BE2C (cell line): ENCODE data around the gene ARHGAP27.
A peak's percentile ranks its signal among the peaks of the same experiment; 100 is the strongest.

Experiments
- DNase-seq: peaks from one replicate; pipeline ENCODE4 v3.0.0-alpha.2; 2020
- H3K27me3 ChIP-seq: fragments of 250-450 bp; sonication (Bioruptor Pico); 2 replicates; pipeline ENCODE4 v1.5.1; 2020; ENCODE audit warnings: mild to moderate bottlenecking
- H3K36me3 ChIP-seq: fragments of 250-450 bp; sonication (Bioruptor Pico); 2 replicates; pipeline ENCODE4 v1.5.1; 2020; ENCODE audit warnings: mild to moderate bottlenecking
- H3K4me1 ChIP-seq: fragments of 250-450 bp; sonication (Bioruptor Pico); 2 replicates; pipeline ENCODE4 v1.5.1; 2020
- H3K4me3 ChIP-seq: 2 replicates; pipeline ENCODE4 v1.5.1; 2011; ENCODE audit warnings: low read depth, low read length
- H3K9me3 ChIP-seq: fragments of 250-450 bp; sonication (Bioruptor Pico); 2 replicates; pipeline ENCODE4 v1.5.1; 2020
- CTCF ChIP-seq: IDR thresholded peaks from 2 replicates; pipeline ENCODE4 v1.5.1; 2012; ENCODE audit warnings: mild to moderate bottlenecking, low read depth, low read length

ARHGAP27 gene

GRCh38 chr17:45376171-45377005 is 56.3 kb downstream of the ARHGAP27 start:
- TF ChIP-seq CTCF: no peak
- Histone ChIP-seq H3K4me1 (no peaks in the 10 kb centered on the region), H3K27me3 (no peaks in the 10 kb centered on the region), H3K36me3 (no peaks in the 10 kb centered on the region), H3K4me3 (no peak overlapping the region), H3K9me3 (no peaks in the 10 kb centered on the region)
- DNase-seq: no peak

GRCh38 chr17:45374501-45374900 is 58.2 kb downstream of the ARHGAP27 start:
- Histone ChIP-seq H3K36me3 (no peaks in the 10 kb centered on the region), H3K4me3 (no peak overlapping the region), H3K9me3 (no peaks in the 10 kb centered on the region), H3K4me1 (no peaks in the 10 kb centered on the region), H3K27me3 (no peaks in the 10 kb centered on the region)
- no peak for DNase-seq
- no peak for TF ChIP-seq CTCF

GRCh38 chr17:45372325-45372869 is 60.3 kb downstream of the ARHGAP27 start:
- H3K27me3 ChIP-seq: no peaks in the 10 kb centered on the region
- no peak for DNase-seq
- H3K9me3 ChIP-seq: no peaks in the 10 kb centered on the region
- no peak for TF ChIP-seq CTCF
- H3K36me3 ChIP-seq: no peaks in the 10 kb centered on the region
- no peaks in the 10 kb centered on the region for H3K4me1 ChIP-seq
- H3K4me3 ChIP-seq: no peak overlapping the region

GRCh38 chr17:45371414-45372324 is 61.0 kb downstream of the ARHGAP27 start:
- peak; percentile 73 for DNase-seq
- TF ChIP-seq CTCF: no peak
- Histone ChIP-seq H3K9me3 (no peaks in the 10 kb centered on the region), H3K4me1 (no peaks in the 10 kb centered on the region), H3K4me3 (peak overlapping the region; percentile 21), H3K36me3 (no peaks in the 10 kb centered on the region), H3K27me3 (no peaks in the 10 kb centered on the region)

- Histone ChIP-seq H3K4me3 (no peak overlapping the region), H3K4me1 (no peaks in the 10 kb centered on the region), H3K27me3 (no peaks in the 10 kb centered on the region), H3K36me3 (no peaks in the 10 kb centered on the region), H3K9me3 (no peaks in the 10 kb centered on the region)
- TF ChIP-seq CTCF: no peak
- DNase-seq: no peak
Observed at GRCh38 chr17:45370949-45371413, 61.7 kb downstream of the ARHGAP27 start.
